ENCODE results near the gene TMEM252.

Gene TMEM252

GRCh38 chr9:68541568-68541967 lies 885 bp upstream of the TMEM252 start:
- DNase-seq (ENCODE audit: low read depth in 2 of 2), result no peak

- DNase-seq (ENCODE audit: low read depth in 2 of 2), result no peak
Measured at GRCh38 chr9:68538200-68538599, 2.5 kb downstream of the TMEM252 start.

GRCh38 chr9:68537616-68537880 lies 3.1 kb downstream of the TMEM252 start:
- DNase-seq (ENCODE audit: low read depth in 2 of 2), result no peak

- DNase-seq (ENCODE audit: low read depth in 2 of 2), result no peak
Measured at GRCh38 chr9:68536876-68537615, 3.6 kb downstream of the TMEM252 start.

- no peak for DNase-seq (ENCODE audit: low read depth in 2 of 2)
Measured at GRCh38 chr9:68533678-68534077, 7.0 kb downstream of the TMEM252 start.

GRCh38 chr9:68532131-68532530 lies 8.6 kb downstream of the TMEM252 start:
- DNase-seq (ENCODE audit: low read depth in 2 of 2), result no peak

GRCh38 chr9:68530618-68531017 lies 10.1 kb downstream of the TMEM252 start:
- DNase-seq (ENCODE audit: low read depth in 2 of 2), result no peak

- no peak for DNase-seq (ENCODE audit: low read depth in 2 of 2)
Measured at GRCh38 chr9:68523367-68523936, 17.2 kb downstream of the TMEM252 start.

- no peak for DNase-seq (ENCODE audit: low read depth in 2 of 2)
Measured at GRCh38 chr9:68522954-68523353, 17.7 kb downstream of the TMEM252 start.

GRCh38 chr9:68522131-68522530 lies 18.6 kb downstream of the TMEM252 start:
- no peak for DNase-seq (ENCODE audit: low read depth in 2 of 2)

GRCh38 chr9:68515326-68516017 lies 25.2 kb downstream of the TMEM252 start:
- DNase-seq (ENCODE audit: low read depth in 2 of 2), result no peak

GRCh38 chr9:68513981-68514380 lies 26.7 kb downstream of the TMEM252 start:
- DNase-seq (ENCODE audit: low read depth in 2 of 2), result no peak

GRCh38 chr9:68513385-68513784 lies 27.3 kb downstream of the TMEM252 start:
- DNase-seq (ENCODE audit: low read depth in 2 of 2), result no peak

- DNase-seq (ENCODE audit: low read depth in 2 of 2), result no peak
Measured at GRCh38 chr9:68509689-68510088, 31.0 kb downstream of the TMEM252 start.

GRCh38 chr9:68508547-68508946 lies 32.1 kb downstream of the TMEM252 start:
- no peak for DNase-seq (ENCODE audit: low read depth in 2 of 2)

- DNase-seq (ENCODE audit: low read depth in 2 of 2), result no peak
Measured at GRCh38 chr9:68507806-68508145, 32.9 kb downstream of the TMEM252 start.

- no peak for DNase-seq (ENCODE audit: low read depth in 2 of 2)
Measured at GRCh38 chr9:68507130-68507805, 33.4 kb downstream of the TMEM252 start.

GRCh38 chr9:68506551-68506950 lies 34.1 kb downstream of the TMEM252 start:
- no peak for DNase-seq (ENCODE audit: low read depth in 2 of 2)

GRCh38 chr9:68505681-68506409 lies 34.8 kb downstream of the TMEM252 start:
- DNase-seq (ENCODE audit: low read depth in 2 of 2), result no peak

GRCh38 chr9:68502279-68502678 lies 38.4 kb downstream of the TMEM252 start:
- no peak for DNase-seq (ENCODE audit: low read depth in 2 of 2)

GRCh38 chr9:68500457-68501381 lies 40.0 kb downstream of the TMEM252 start:
- no peak for DNase-seq (ENCODE audit: low read depth in 2 of 2)
